Thyroid gland (tissue), 4 donors: Measurements from ENCODE around the gene BSN. TPM values are rescaled to one million over a fixed set of nuclear protein-coding genes. Genes with fewer than 3 reads are reported as not detected.

Experiments used
- DNase-seq, 2 donors: peaks; one replicate each; pipeline ENCODE4 v3.0.0-alpha.2; 2019
- H3K27ac ChIP-seq, 3 donors: fragments of 200-600 bp; sonication (generic); 1 replicate in 2 of 3; 2 replicates in 1 of 3; pipeline ENCODE4 v1.5.1; 2016 to 2019; ENCODE audit warnings: mild to moderate bottlenecking in 1 of 3, moderate library complexity in 1 of 3
- H3K27me3 ChIP-seq: fragments of 200-600 bp; sonication (generic); one replicate; pipeline ENCODE4 v1.5.1; 2019
- H3K36me3 ChIP-seq, 2 donors: fragments of 200-600 bp; sonication (generic); one replicate each; pipeline ENCODE4 v1.5.1; 2016 to 2019
- H3K4me1 ChIP-seq, 2 donors: fragments of 200-600 bp; sonication (generic); one replicate each; pipeline ENCODE4 v1.5.1; 2017 to 2019
- H3K4me3 ChIP-seq, 3 donors: fragments of 200-600 bp; sonication (generic); replicated peaks in 1 of 3; 1 replicate in 2 of 3; 2 replicates in 1 of 3; pipeline ENCODE4 v1.5.1; 2016; ENCODE audit warnings: mild to moderate bottlenecking in 1 of 3
- H3K9me3 ChIP-seq: fragments of 200-600 bp; sonication (generic); one replicate; pipeline ENCODE4 v1.5.1; 2017
- POLR2A ChIP-seq, 2 donors: fragments of 450-650 bp; IDR thresholded peaks; one replicate each; pipeline ENCODE4 v1.6.1; 2017; ENCODE audit warnings: antibody characterized with exemption in 2 of 2, mild to moderate bottlenecking in 2 of 2, moderate library complexity in 1 of 2
- WGBS, 2 donors: methylation state at CpG; one replicate each; pipeline ENCODE4 v1.1.5; 2017; 5-methylcytosine and 5-hydroxymethylcytosine counted together
- intact Hi-C: fragments of 100-400 bp; cut with DNase I; formaldehyde crosslinking; loops from one replicate; pipeline ENCODE4 v1.15.1; 2023
- total RNA-seq, 4 donors: library from RNA; depleted of rRNA; stranded (reverse); fragments of >200 nt; gene quantifications; one replicate each; pipeline ENCODE4 v1.2.3, GENCODE V29; 2016
- TF ChIP-seq, protein P1 (sequence below), 6 experiments: fragments of 200-600 bp in 3 of 6; fragments of 450-650 bp in 3 of 6; sonication (generic) in 3 of 6; IDR thresholded peaks; one replicate each; pipeline ENCODE4 v1.5.1; 2016 to 2019; ENCODE audit warnings: antibody characterized with exemption in 6 of 6, mild to moderate bottlenecking in 2 of 6, inconsistent platforms in 1 of 6, moderate library complexity in 1 of 6

Gene BSN
- total RNA-seq, 4 donors from 2014 or later, result 0.56 to 1.8 (median 0.99) TPM

- intact Hi-C loops, result no loop called here
- Histone ChIP-seq H3K36me3 (no peaks in the 10 kb centered on the region), H3K27ac (no peak overlapping the region), H3K27me3 (no peaks in the 10 kb centered on the region), H3K9me3 (no peaks in the 10 kb centered on the region), H3K4me1 (no peaks in the 10 kb centered on the region), H3K4me3 (no peak overlapping the region)
- 72 to 76% methylated on average over 4 of the region's 4 CpGs for WGBS, 2 donors
- TF ChIP-seq, protein P1, sequence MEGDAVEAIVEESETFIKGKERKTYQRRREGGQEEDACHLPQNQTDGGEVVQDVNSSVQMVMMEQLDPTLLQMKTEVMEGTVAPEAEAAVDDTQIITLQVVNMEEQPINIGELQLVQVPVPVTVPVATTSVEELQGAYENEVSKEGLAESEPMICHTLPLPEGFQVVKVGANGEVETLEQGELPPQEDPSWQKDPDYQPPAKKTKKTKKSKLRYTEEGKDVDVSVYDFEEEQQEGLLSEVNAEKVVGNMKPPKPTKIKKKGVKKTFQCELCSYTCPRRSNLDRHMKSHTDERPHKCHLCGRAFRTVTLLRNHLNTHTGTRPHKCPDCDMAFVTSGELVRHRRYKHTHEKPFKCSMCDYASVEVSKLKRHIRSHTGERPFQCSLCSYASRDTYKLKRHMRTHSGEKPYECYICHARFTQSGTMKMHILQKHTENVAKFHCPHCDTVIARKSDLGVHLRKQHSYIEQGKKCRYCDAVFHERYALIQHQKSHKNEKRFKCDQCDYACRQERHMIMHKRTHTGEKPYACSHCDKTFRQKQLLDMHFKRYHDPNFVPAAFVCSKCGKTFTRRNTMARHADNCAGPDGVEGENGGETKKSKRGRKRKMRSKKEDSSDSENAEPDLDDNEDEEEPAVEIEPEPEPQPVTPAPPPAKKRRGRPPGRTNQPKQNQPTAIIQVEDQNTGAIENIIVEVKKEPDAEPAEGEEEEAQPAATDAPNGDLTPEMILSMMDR (IDR thresholded peaks at IDR 0.05), result no peak
- no peak for TF ChIP-seq POLR2A (IDR thresholded peaks at IDR 0.05)
- no peak for DNase-seq
These were observed 64.1 kb downstream of the BSN start for GRCh38 chr3:49618412-49618811.

GRCh38 chr3:49619649-49620048 lies 65.4 kb downstream of the BSN start:
- Histone ChIP-seq H3K4me1 (no peaks in the 10 kb centered on the region), H3K36me3 (no peaks in the 10 kb centered on the region), H3K27me3 (no peaks in the 10 kb centered on the region), H3K9me3 (no peaks in the 10 kb centered on the region), H3K4me3 (no peak overlapping the region), H3K27ac (no peak overlapping the region)
- no peak for TF ChIP-seq POLR2A (IDR thresholded peaks at IDR 0.05)
- TF ChIP-seq, protein P1 (IDR thresholded peaks at IDR 0.05), result no peak
- intact Hi-C loops, result no loop called here
- no peak for DNase-seq
- 94 to 95% methylated on average over 4 to 5 of the region's 5 CpGs for WGBS, 2 donors

DNA sequence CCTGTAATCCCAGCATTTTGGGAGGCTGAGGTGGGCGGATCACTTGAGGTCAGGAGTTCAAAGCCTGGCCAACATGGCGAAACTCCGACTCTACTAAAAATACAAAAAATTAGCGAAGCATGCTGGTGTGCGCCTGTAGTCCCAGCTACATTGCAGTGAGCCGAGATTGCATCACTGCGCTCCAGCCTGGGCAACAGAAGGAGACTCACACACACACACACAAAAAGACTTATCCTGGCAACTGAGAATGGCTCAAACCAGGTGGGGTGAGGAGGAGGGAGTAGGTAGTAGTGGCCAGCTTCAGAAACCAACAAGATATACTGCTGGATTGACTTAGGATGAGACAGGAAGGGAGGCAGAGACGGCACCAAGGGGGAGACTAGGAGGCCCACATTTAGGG lies 66.5 kb downstream of the BSN start:
- DNase-seq, result no peak
- 86 to 93% methylated on average over 8 of the region's 8 CpGs for WGBS, 2 donors
- no peak overlapping the region for H3K4me3 ChIP-seq
- H3K36me3 ChIP-seq, result no peaks in the 10 kb centered on the region
- intact Hi-C loops, result no loop called here
- no peak overlapping the region for H3K27ac ChIP-seq
- TF ChIP-seq, protein P1 (IDR thresholded peaks at IDR 0.05), result no peak
- no peak for TF ChIP-seq POLR2A (IDR thresholded peaks at IDR 0.05)
- H3K9me3 ChIP-seq, result no peaks in the 10 kb centered on the region
- H3K27me3 ChIP-seq, result no peaks in the 10 kb centered on the region
- no peaks in the 10 kb centered on the region for H3K4me1 ChIP-seq

GRCh38 chr3:49623071-49623470 lies 68.8 kb downstream of the BSN start:
- Histone ChIP-seq H3K27ac (no peak overlapping the region), H3K27me3 (no peaks in the 10 kb centered on the region), H3K4me3 (no peak overlapping the region), H3K9me3 (no peaks in the 10 kb centered on the region), H3K4me1 (no peaks in the 10 kb centered on the region), H3K36me3 (no peaks in the 10 kb centered on the region)
- intact Hi-C loops, result no loop called here
- no peak for TF ChIP-seq POLR2A (IDR thresholded peaks at IDR 0.05)
- TF ChIP-seq, protein P1 (IDR thresholded peaks at IDR 0.05), result no peak
- DNase-seq, result no peak
- WGBS, 2 donors, result 75 to 93% methylated on average over 1 of the region's 1 CpG

DNA sequence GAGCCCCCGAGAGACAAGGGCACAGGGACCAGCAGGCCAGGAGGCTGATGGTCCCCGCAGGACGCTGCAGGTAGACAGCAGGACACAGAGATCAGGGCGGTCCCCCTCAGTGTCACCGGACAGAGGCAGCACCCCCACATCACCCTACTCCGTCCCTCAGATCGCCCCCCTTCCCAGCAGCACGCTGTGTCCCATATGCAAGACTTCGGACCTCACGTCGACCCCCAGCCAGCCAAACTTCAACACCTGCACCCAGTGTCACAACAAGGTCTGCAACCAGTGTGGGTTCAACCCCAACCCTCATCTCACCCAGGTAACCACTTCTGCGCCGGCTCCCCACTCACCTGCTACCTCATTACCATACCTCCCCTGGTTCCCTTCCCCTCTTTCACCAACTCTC lies 70.8 kb downstream of the BSN start:
- Histone ChIP-seq H3K9me3 (no peaks in the 10 kb centered on the region), H3K4me3 (no peak overlapping the region), H3K36me3 (no peaks in the 10 kb centered on the region), H3K4me1 (no peaks in the 10 kb centered on the region), H3K27ac (no peak overlapping the region), H3K27me3 (no peaks in the 10 kb centered on the region)
- WGBS, 2 donors, result 94 to 95% methylated on average over 12 of the region's 13 CpGs
- DNase-seq, result no peak
- TF ChIP-seq POLR2A (IDR thresholded peaks at IDR 0.05), result no peak
- TF ChIP-seq, protein P1 (IDR thresholded peaks at IDR 0.05), result no peak
- intact Hi-C loops, result no loop called here
